GM12878 (cell line): ENCODE data around the gene COL24A1. TPM values are rescaled to one million over a fixed set of nuclear protein-coding genes. Genes with fewer than 3 reads are reported as not detected.

Experiments
- ATAC-seq: fragments of 200-7000 bp; cut with Tn5 transposase; 3 replicates; pipeline ENCODE4 v1.9.1; 2020; ENCODE audit warnings: mild to moderate bottlenecking, moderate library complexity
- BruUV-seq: library from RNA; stranded (reverse); fragments of 400-500 nt; replicated peaks from 2 replicates; lab custom pipeline; 2021; lab: Mats Ljungman, UMichigan
- CTCF ChIA-PET: fragments of 300-600 bp; sonication (Branson Sonifier 250); formaldehyde crosslinking; extraction: SDS; loops from one replicate; lab custom pipeline; 2021; ENCODE audit warnings: inconsistent platforms; lab: Yijun Ruan, JAX
- POLR2A ChIA-PET: fragments of 350-600 bp; formaldehyde crosslinking; extraction: SDS; loops from one replicate; lab custom pipeline; 2021; ENCODE audit warnings: inconsistent platforms; lab: Charles Lee
- RAD21 ChIA-PET: fragments of 300-600 bp; sonication (Branson Sonifier 250); formaldehyde crosslinking; loops from one replicate; lab custom pipeline; 2023; ENCODE audit warnings: antibody characterized with exemption; ENCODE audit not compliant: unreplicated experiment; lab: Charles Lee
- SMC1A ChIA-PET: fragments of 300-600 bp; sonication (Branson Sonifier 250); formaldehyde crosslinking; loops from one replicate; lab custom pipeline; 2023; ENCODE audit not compliant: unreplicated experiment, uncharacterized antibody; lab: Charles Lee
- DNase-seq: peaks from one replicate; pipeline ENCODE4 v3.0.0-alpha.2; 2011; ENCODE audit warnings: low read depth, low spot score
- FAIRE-seq: peaks from 3 replicates; lab custom pipeline; 2011; peaks lifted over from hg19 to GRCh38; lab: Jason Lieb, UNC
- H2AFZ ChIP-seq: 2 replicates; pipeline ENCODE4 v1.6.0; 2011; ENCODE audit warnings: low read depth, low read length, control low read depth; ENCODE audit not compliant: control insufficient read depth
- H3K27ac ChIP-seq: 2 replicates; pipeline ENCODE4 v1.5.1; 2011; ENCODE audit warnings: control low read depth; ENCODE audit not compliant: control insufficient read depth, insufficient read depth
- H3K27me3 ChIP-seq, 2 experiments: replicated peaks in 1 of 2; 2 replicates each; pipeline versions ENCODE4 v1.6.0 to v1.6.1; 2011; ENCODE audit warnings: low read length in 1 of 2; ENCODE audit not compliant: control insufficient read depth in 2 of 2, insufficient read depth in 2 of 2
- H3K36me3 ChIP-seq, 2 experiments: 2 replicates each; pipeline ENCODE4 v1.5.1; 2011; ENCODE audit warnings: low read length in 1 of 2; ENCODE audit not compliant: control insufficient read depth in 2 of 2, insufficient read depth in 2 of 2
- H3K4me1 ChIP-seq: 2 replicates; pipeline ENCODE4 v1.6.1; 2011; ENCODE audit warnings: mild to moderate bottlenecking, low read length, moderate library complexity, mixed read lengths; ENCODE audit not compliant: control insufficient read depth, insufficient read depth
- H3K4me2 ChIP-seq: 2 replicates; pipeline ENCODE4 v1.6.0; 2011; ENCODE audit warnings: control low read depth; ENCODE audit not compliant: control insufficient read depth, insufficient read depth
- H3K4me3 ChIP-seq: fragments of 200-600 bp; sonication (generic); 2 replicates; pipeline ENCODE4 v1.5.1; 2016
- H3K79me2 ChIP-seq: 2 replicates; pipeline ENCODE4 v1.6.0; 2011; ENCODE audit warnings: low read length; ENCODE audit not compliant: control insufficient read depth, insufficient read depth
- H3K9ac ChIP-seq: 2 replicates; pipeline ENCODE4 v1.8.0; 2011; ENCODE audit warnings: low read length, control low read depth, mixed read lengths; ENCODE audit not compliant: control insufficient read depth, insufficient read depth
- H3K9me3 ChIP-seq: replicated peaks from 3 replicates; pipeline ENCODE4 v1.5.1; 2011; ENCODE audit warnings: mild to moderate bottlenecking, low read length; ENCODE audit not compliant: control insufficient read depth, insufficient read depth
- H4K20me1 ChIP-seq: 2 replicates; pipeline ENCODE4 v1.6.0; 2011; ENCODE audit not compliant: control insufficient read depth, insufficient read depth
- ATF7 ChIP-seq: fragments of 450-650 bp; IDR thresholded peaks from 2 replicates; pipeline ENCODE4 v1.6.1; 2016; ENCODE audit warnings: low read depth, mild to moderate bottlenecking
- BRCA1 ChIP-seq: IDR thresholded peaks from 2 replicates; pipeline ENCODE4 v1.6.1; 2011; ENCODE audit warnings: low read depth, low read length, improper control_type of control experiment
- CBX5 ChIP-seq: sonication (generic); IDR thresholded peaks from 2 replicates; pipeline ENCODE4 v1.6.1; 2016; ENCODE audit warnings: low read depth, moderate library complexity, mild to moderate bottlenecking, inconsistent platforms
- ETV6 ChIP-seq, 2 experiments: fragments of 450-650 bp in 1 of 2; IDR thresholded peaks in 1 of 2; conservative IDR thresholded peaks in 1 of 2; 2 replicates each; pipeline ENCODE4 v1.6.1; 2014; ENCODE audit warnings: antibody characterized with exemption in 1 of 2, borderline replicate concordance in 1 of 2, low read depth in 1 of 2, mild to moderate bottlenecking in 1 of 2, moderate library complexity in 1 of 2
- FOS ChIP-seq: IDR thresholded peaks from 3 replicates; pipeline ENCODE4 v1.6.1; 2011; ENCODE audit warnings: borderline replicate concordance; ENCODE audit not compliant: insufficient read length; ENCODE audit errors: extremely low read depth
- IRF5 ChIP-seq: fragments of 450-650 bp; IDR thresholded peaks from 2 replicates; pipeline ENCODE4 v1.6.1; 2017; ENCODE audit warnings: borderline replicate concordance
- JUND ChIP-seq: IDR thresholded peaks from 2 replicates; pipeline ENCODE4 v1.6.1; 2012; ENCODE audit warnings: low read depth, mild to moderate bottlenecking, low read length, improper control_type of control experiment, moderate library complexity
- NFYB ChIP-seq: IDR thresholded peaks from 2 replicates; pipeline ENCODE4 v1.6.1; 2011; ENCODE audit warnings: low read depth, mild to moderate bottlenecking, low read length, improper control_type of control experiment, moderate library complexity; ENCODE audit not compliant: insufficient read depth
- WGBS: methylation state at CpG from one replicate; pipeline ENCODE4 v1.1.6; 2016; ENCODE audit warnings: low lambda C conversion rate; ENCODE audit not compliant: insufficient replicate concordance, insufficient coverage; ENCODE audit errors: missing lambda C conversion rate; 5-methylcytosine and 5-hydroxymethylcytosine counted together
- in situ Hi-C: fragments of 300-500 bp; cut with MboI; formaldehyde crosslinking; loops from 9 replicates; pipeline ENCODE4 v1.14.3; 2018; ENCODE audit warnings: mixed read lengths
- intact Hi-C: fragments of 100-400 bp; cut with micrococcal nuclease; formaldehyde crosslinking; loops from one replicate; pipeline ENCODE4 v1.14.2; 2022; ENCODE audit not compliant: unreplicated experiment
- polyA plus RNA-seq, 11 experiments: library from polyadenylated mRNA; depleted of rRNA in 4 of 11; unstranded in 6 of 11; stranded (reverse) in 5 of 11; fragments of >200 nt; fragmentation: Nextera tagmentation in 4 of 11; fragmentation: Illumina TruSeq in 1 of 11; extraction: Ambion mirVana in 4 of 11; extraction: Trizol in 1 of 11; gene quantifications; 1 replicate in 1 of 11; 2 replicates in 10 of 11; pipeline versions ENCODE4 v1.2.1 to v1.2.3, GENCODE V29; 2011 to 2016; ENCODE audit warnings: inconsistent platforms in 2 of 11, missing spikeins in 2 of 11, low read depth in 1 of 11
- total RNA-seq, 4 experiments: library from RNA; depleted of rRNA in 3 of 4; stranded (reverse); fragments of >200 nt in 3 of 4; fragmentation: Illumina TruSeq in 1 of 4; extraction: Trizol in 1 of 4; gene quantifications; 2 replicates each; pipeline versions ENCODE4 v1.2.1 to v1.2.3, GENCODE V29; 2013 to 2021

COL24A1 gene
- total and polyA plus RNA-seq, 10 of the 15 experiments (the other 5 are each of a cell fraction or from before 2014, with no cell fraction given) = 0.19 to 4.1 (median 2.0) TPM

- CTCF ChIA-PET = interaction anchor here (0.9 to 1.8 kb wide), 3 partner anchors 9 to 46 kb away, joined by 3 to 6 read pairs (median 5); no protein-coding TSS in a partner anchor
- no TSS peak for BruUV-seq
Observed at GRCh38 chr1:86064899-86065298, 91.7 kb downstream of the COL24A1 start.

More at GRCh38 chr1:86064899-86065298, 91.7 kb downstream of the COL24A1 start:
- Histone ChIP-seq H3K4me1 (no peaks in the 10 kb centered on the region), H3K9me3 (no peaks in the 10 kb centered on the region), H3K27ac (no peak overlapping the region), H3K4me3 (no peak overlapping the region), H3K36me3 (no peaks in the 10 kb centered on the region), H4K20me1 (no peaks in the 10 kb centered on the region), H3K4me2 (no peak overlapping the region), H3K27me3 (no peaks in the 10 kb centered on the region), H2AFZ (no peak overlapping the region), H3K9ac (no peak overlapping the region), H3K79me2 (no peaks in the 10 kb centered on the region)
- RAD21 ChIA-PET = no interaction called here
- WGBS = 95% methylated on average over 1 of the region's 1 CpG
- DNase-seq (no peak), ATAC-seq (no peak), FAIRE-seq (no peak)
- POLR2A ChIA-PET = interaction anchor here (0.6 kb wide), 2 partner anchors 54 to 1923 kb away, joined by 3 read pairs; no protein-coding TSS in a partner anchor
- SMC1A ChIA-PET = no interaction called here
- TF ChIP-seq CBX5 = no peak
- no peak for TF ChIP-seq BRCA1
- TF ChIP-seq NFYB = no peak
- TF ChIP-seq ATF7 = no peak
- no peak for TF ChIP-seq IRF5
- TF ChIP-seq ETV6 (conservative IDR thresholded peaks at IDR 0.05 in 1 of 2, IDR thresholded peaks at IDR 0.05 in 1 of 2; ENCODE audit: borderline replicate concordance in 1 of 2, low read depth in 1 of 2) = no peak
- no peak for TF ChIP-seq FOS
- no peak for TF ChIP-seq JUND
- intact Hi-C loops = no loop called here
- in situ Hi-C loops = no loop called here
